Tibial nerve (tissue), 4 donors: ENCODE results near the gene NR0B1.

Experiments used
- EP300 ChIP-seq, 2 donors: sonication (generic); formaldehyde crosslinking; IDR thresholded peaks; one replicate each; pipeline ENCODE4 v1.6.1; 2017; ENCODE audit warnings: antibody characterized with exemption in 2 of 2, mild to moderate bottlenecking in 1 of 2
- POLR2A ChIP-seq, 2 donors: fragments of 450-650 bp; IDR thresholded peaks; one replicate each; pipeline ENCODE4 v1.6.1; 2017; ENCODE audit warnings: antibody characterized with exemption in 2 of 2, mild to moderate bottlenecking in 2 of 2, moderate library complexity in 2 of 2
- TF ChIP-seq, protein P1 (sequence below), 5 experiments: fragments of 200-600 bp in 3 of 5; fragments of 450-650 bp in 2 of 5; sonication (generic) in 3 of 5; IDR thresholded peaks; one replicate each; pipeline ENCODE4 v1.5.1; 2016 to 2019; ENCODE audit warnings: antibody characterized with exemption in 5 of 5, mild to moderate bottlenecking in 3 of 5, moderate library complexity in 2 of 5

DNA sequence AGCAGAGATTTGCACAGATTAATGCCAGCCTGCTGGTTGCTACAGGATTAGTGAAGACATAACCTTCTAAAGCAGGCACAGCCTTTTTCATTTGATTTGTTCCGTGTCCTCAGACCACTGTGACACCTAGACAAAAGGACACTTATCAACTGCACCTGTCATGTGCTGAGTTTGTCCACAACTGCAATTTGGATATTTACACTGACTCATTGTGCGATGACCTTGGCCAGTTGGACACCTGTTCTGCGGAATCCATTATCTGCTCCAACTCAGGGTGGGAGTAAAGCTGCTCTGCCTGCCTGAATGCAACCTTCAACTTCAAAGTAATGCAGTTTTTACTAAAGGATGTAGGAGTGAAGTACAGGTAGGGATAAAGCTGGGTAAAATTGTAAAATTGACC lies 4.1 kb upstream of the NR0B1 start:
- TF ChIP-seq, protein P1, sequence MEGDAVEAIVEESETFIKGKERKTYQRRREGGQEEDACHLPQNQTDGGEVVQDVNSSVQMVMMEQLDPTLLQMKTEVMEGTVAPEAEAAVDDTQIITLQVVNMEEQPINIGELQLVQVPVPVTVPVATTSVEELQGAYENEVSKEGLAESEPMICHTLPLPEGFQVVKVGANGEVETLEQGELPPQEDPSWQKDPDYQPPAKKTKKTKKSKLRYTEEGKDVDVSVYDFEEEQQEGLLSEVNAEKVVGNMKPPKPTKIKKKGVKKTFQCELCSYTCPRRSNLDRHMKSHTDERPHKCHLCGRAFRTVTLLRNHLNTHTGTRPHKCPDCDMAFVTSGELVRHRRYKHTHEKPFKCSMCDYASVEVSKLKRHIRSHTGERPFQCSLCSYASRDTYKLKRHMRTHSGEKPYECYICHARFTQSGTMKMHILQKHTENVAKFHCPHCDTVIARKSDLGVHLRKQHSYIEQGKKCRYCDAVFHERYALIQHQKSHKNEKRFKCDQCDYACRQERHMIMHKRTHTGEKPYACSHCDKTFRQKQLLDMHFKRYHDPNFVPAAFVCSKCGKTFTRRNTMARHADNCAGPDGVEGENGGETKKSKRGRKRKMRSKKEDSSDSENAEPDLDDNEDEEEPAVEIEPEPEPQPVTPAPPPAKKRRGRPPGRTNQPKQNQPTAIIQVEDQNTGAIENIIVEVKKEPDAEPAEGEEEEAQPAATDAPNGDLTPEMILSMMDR (IDR thresholded peaks at IDR 0.05) = no peak
- TF ChIP-seq POLR2A (IDR thresholded peaks at IDR 0.05) (no peak), EP300 (IDR thresholded peaks at IDR 0.05) (no peak)
